ENCODE results near the gene RPL29.

The RPL29 gene

GRCh38 chr3:51980253-51980652 is 15.4 kb downstream of the RPL29 start:
- no peak for DNase-seq

DNA sequence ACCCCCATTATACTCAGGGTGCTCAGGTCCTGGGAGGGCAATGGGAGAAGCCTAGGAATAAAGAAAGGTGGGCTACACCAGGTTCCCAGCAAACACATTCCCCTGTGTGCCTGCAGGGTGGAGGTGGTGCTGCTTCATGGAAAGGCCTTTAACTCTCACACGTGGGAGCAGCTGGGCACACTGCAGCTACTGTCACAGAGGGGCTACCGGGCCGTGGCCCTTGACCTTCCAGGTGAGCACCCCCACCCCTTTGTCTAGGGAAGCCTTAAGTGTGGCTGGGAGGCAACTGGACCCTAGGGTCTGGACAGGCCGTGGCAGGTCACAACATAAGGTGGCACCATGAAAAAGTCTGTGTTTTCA is 17.6 kb downstream of the RPL29 start:
- no peak for DNase-seq

DNA sequence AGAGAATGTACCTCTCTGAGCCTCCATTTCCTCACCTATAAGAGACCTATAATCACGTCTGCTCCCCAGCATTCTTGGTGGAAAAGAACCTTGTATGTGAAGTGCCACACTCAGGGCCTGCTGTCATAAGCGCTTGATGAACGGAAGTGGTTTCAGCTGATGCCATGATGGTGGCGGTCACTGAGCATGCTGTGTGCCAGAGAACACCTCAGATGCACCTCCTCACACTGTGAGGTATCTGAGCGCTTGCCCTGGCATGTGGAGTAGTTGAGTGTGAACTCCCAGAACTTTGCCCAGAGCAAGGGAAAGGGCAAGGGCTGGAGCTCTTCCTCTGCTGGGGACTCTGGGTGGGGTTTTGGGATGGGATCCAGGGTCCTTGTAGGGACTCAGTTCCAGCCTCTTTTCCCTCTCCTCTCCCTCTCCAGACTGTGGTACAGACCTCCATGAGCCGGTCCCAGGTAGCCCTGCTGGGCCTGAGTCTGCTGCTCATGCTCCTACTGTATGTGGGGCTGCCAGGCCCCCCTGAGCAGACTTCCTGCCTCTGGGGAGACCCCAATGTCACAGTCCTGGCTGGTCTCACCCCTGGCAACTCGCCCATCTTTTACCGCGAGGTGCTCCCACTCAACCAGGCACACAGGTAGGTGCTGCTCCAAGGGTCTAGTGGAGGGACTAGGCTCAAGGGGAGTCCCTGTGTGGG is 18.1 kb downstream of the RPL29 start:
- DNase-seq, result no peak

GRCh38 chr3:51975852-51976549 is 19.7 kb downstream of the RPL29 start:
- peak in 1 of 2 experiments; percentile 68 for DNase-seq

- peak; percentile 51 to 77 for DNase-seq
Measured at GRCh38 chr3:51974963-51975851, 20.5 kb downstream of the RPL29 start, which contains the start of gene ABHD14A. Gene ABHD14A, plus strand, starts transcription at chr3:51975064. Its CDS starts 72 bp downstream, at chr3:51975136.

DNA sequence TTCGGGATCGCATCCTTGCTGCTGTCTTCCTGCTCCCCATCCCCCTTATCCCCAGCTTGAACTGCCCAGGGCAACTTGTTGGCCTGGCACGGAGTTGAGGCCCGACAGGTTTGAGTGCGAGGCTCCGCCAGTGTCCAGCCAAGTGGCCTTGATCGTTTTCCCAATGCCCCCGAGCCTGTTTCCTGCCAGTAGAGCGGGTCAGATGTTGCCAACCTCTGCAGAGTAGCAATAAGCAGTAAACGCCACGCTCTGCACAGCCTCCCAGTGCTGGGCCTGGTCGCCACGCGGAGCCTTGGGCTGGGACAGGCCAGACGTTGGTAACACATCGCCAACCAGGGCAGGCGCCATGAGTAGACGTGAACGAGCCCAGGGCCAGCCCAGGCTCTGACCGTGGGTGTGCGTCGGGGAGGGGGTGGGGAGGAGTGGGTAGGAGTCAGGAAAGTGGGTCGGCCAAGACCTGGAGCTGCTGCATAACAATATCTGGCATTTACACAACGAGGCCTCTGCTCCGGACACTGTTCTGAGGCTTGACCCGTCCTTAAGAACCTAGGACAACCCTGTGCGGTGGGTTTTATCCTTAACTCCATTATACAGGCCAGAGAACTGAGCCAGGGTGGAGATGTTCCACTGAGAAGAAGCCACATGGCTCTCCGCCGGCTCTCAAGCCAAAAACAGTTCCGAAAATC is 21.3 kb downstream of the RPL29 start:
- DNase-seq, result peak; percentile 33 to 47

DNA sequence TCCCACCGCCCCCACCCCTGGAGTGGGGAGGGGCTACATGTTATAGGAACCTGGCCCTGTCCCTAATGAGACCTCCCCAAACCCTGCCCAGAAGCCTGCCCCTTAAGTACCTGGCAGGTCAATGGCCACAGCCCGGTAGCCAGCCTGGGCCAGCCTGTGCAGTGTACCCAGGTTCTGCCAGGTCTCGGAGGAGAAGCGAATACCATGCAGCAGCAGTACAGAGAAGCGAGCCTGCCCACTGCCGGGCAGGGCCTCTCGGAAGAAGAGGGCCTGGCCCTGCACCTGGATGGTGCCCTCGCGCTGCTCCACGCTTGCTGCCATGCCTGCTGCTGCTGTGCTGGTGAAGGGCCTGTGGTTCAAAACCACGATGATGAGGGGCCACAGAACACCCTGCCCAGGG is 24.3 kb downstream of the RPL29 start:
- DNase-seq, result no peak

DNA sequence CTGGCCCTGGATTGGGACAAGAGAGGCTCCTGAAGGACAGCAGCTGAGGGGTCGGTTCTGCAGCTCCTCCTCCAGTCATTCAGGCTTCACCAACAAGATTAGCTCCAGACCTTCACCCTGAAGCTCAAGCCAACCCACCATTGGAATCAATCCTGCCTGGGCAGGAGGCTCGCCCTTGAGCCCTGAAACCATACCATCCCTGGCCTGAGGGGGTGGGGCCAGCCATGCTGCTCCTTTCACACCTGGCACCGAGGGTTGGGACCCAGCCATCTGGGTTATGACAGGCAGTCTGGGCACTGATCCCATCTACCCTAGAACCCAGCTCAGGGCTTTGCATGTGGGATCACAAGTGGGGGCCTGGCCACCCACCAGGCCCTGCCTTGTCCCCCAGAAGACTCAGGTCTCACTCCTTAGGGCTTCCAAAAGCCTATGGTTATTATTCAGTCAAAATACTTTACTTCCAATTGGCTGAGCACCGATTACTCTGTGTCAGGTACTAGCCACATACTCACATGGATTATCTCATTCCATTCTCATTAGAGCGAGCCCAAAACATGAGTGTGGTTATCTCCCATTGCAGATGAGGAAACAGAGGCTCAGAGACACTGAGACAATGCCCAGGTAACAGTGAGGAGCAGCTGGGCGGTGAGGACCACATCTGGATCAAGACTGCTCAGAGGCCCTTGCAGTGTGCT is 24.9 kb downstream of the RPL29 start:
- no peak for DNase-seq

GRCh38 chr3:51969841-51970240 is 25.9 kb downstream of the RPL29 start:
- DNase-seq, result no peak

DNA sequence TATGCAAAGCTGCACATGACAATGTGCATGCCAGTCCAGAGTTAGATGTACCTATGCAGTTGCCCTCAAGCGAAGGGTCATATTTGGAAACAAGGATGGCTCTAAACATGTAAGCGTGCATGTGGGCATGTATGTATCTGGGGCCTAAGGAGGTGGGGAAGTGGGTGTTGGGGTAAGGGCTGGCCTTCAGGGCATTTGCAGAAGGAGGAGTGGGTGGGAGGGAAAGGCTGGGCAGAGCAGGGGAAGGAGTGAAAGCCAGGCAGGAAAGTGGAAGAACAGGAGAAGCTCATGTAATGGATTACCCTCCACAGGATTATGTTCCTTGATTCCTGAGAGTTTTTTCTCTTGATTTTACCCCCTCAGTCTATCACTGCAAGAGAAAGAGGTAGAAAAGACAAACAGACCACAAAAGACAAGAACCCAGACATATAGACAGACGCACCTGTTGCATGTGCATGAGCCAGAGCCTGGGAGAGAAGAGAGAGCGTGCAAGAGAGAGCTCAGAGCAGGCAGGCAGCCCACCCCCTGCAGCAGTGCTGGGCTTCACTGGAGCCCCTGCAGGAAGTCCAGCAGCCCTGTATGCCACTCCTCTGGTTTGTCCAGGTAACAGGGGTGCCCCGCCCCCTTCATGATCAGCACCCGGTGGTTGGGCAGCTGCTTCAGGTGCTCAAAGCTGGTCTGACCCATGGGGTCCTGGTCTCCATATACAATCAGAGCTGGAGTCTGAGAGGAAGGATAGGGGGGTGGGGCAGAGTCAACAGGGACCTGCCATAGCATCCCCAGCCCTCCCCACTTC is 26.6 kb downstream of the RPL29 start:
- DNase-seq, result no peak

GRCh38 chr3:51968170-51968775 is 27.4 kb downstream of the RPL29 start:
- peak in 1 of 2 experiments; percentile 50 for DNase-seq

DNA sequence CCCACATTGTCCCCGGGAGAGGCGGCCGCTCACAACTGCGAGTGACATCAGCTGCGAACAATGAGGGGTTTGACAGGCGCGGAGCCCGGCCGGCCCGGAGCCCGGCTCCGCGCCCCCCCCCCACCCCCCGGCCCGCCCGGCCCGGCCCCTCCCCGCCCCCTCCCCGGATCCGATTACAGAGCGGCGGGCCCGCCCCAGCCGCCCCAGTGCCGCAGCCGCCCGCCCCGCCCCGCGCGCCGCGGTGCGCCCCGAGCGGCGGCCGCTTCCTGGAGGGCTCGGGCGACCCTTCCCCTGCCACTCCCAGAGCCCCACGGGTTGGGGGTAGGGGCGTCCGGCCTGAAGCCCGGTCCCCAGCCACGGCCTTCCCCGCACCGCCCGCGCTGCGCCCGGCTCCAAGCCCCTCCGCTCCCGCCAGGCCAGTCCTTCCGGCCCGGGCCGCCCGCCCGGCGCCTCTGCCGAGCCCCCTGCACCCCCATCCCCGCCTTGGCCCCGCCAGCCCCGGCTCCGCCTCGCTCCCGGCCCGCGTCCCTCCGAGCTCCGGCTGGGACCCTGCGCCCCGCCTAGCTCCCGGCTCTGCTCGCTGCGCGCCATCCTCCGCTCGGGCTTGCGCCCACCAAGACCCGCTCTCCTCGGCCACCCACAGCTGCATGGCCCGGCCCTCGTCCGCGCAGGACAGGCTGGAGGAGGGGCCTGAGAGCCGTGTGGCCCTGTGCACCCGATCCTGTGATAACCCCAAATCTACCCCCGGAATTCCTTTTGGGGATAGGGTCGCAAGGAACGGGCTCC is 28.1 kb downstream of the RPL29 start, which contains the start of gene PCBP4:
Gene PCBP4, minus strand, starts transcription at position 71 of the 786 bp plus-strand sequence. CDS start 6,214 bp downstream, outside the sequence.
- peak; percentile 10 to 71 for DNase-seq

DNA sequence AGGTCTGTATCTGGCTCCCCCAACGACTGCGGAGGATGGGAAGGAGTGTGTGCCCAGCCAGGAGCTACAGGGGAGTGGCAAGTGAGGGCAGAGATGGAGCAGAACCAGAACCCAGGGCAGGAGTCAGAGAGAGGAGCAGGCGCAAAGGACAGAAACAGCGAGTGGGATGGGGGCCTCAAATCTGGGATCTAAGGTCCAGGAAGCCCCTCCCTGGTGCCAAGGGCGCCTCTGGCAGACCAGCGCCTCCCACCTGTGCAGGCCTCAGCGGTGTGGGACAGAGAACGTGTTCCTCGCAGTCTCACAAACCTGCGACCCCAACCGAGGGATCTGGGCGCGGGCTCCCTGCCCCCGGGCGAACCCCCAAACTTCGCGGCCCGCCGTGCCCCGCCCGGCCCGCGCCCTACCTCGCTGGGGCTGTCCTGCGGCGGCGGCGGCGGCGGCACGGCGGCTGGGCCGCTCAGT is 28.7 kb downstream of the RPL29 start:
- peak in 1 of 2 experiments; percentile 57 for DNase-seq

DNA sequence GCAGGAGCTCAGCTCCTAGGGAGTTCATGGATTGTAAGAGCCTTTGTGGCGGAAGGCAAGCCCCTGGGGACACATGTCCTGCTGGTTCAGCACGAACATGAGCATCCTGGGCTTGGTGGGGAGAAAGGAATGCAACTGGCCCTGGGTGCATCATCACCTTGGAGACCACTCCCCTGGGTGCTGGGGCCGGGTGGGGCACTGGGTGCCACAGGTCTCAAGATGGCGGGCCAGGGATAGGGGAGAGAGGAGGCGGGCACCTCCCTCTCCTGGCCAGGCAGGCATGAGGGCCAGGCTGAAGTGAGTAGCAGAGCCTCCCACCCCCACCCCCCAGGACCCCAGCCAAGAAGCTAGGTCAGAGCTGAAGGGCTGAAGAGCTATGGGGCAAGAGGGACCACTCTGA is 29.2 kb downstream of the RPL29 start:
- peak; percentile 10 to 62 for DNase-seq

DNA sequence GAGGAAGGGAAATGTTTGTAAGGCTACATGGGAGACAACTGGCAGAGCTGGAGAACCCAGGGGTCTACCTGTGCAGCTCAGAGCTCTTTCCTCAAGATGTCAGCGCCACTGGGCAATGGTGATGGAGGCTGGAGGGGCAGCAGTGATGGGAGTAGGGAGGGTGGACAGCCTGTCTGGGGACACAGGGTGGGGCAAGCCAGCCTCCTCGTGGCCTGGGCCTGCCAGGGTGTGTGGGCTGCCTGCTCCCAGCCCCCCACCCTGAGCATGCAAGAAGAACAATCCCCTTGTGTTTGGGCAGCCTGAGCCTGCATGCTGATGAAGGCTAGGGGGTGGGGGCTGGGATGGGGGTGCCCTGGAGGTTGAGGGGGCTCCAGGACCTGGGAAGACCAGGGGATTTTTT is 29.7 kb downstream of the RPL29 start:
- no peak for DNase-seq

DNA sequence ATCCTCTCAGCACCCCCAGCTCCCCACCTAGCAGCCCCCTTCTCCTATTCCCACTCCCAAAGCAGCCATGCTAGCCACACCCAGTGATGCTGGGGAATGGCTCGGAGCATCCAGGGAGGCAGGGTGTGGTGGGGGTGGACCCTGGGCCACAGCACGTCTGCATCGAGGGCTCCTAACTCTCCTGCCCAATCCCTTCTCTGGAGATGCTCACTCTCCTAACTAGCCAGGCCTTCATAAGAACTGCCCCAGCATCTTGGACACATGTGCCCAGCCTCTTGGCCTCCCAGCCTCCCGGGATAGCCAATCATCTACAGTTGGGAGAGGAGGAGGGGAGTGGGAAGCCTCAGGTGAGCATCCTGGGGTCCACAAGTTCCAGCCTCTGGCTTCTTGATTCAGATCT is 31.2 kb downstream of the RPL29 start:
- DNase-seq, result no peak

GRCh38 chr3:51963951-51964451 is 31.7 kb downstream of the RPL29 start:
- DNase-seq, result no peak

DNA sequence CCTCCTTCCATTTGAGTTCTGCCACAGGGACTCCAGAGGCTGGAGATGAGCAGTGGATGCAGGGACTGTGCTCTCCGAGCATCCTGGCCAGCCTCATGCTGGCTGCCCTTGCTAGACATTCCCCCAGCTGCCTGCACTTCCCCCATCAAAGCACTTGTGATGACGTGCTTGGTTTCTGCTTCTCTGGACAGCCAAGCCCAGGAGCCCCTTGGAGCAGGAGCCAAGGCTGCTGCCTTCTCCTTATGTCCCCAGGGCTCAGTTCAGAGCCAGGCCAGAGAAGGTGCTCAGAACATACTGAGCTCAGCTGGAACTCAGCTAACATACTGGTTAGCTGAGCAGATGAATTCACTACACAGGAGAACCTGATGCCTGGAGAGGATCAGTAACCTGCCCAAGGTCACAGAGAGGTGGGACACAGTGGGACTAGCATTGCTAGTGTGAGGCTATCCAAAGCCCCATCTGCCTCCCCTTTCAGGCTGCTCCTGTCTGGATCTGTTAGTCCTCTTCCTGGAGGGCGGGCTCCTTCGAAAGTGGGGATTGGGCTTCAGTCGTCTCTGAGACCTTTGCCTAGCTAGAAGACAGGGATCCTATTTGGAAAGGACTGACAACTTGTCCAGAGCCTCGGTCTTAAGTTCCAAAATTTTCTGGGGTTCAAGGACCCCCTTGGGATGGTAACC is 32.7 kb downstream of the RPL29 start:
- no peak for DNase-seq

Data from NCI-H526 (cell line).